ENCODE data around the gene PPP4R2.

GRCh38 chr3:73069187-73069586, 72.6 kb downstream of the PPP4R2 start:
- TF ChIP-seq POLR2AphosphoS5 (IDR thresholded peaks at IDR 0.05; ENCODE audit: low read length) (no peak), REST (IDR thresholded peaks at IDR 0.05; ENCODE audit: low read depth, low read length) (no peak), TAF1 (IDR thresholded peaks at IDR 0.05; ENCODE audit: borderline replicate concordance, low read depth, low read length) (no peak), MEF2B (IDR thresholded peaks at IDR 0.05; ENCODE audit: partially characterized antibody, poor library complexity, severe bottlenecking) (no peak), FOS (IDR thresholded peaks at IDR 0.05; ENCODE audit: borderline replicate concordance, extremely low read depth, insufficient read length) (no peak)
